SK-N-SH treated with all-trans-retinoic acid at 6 μM for 48 hours (cell line): ENCODE measurements around the gene PMS1.

Experiments used
- ARNTL ChIP-seq: fragments of 450-650 bp; formaldehyde crosslinking; IDR thresholded peaks from 2 replicates; pipeline ENCODE4 v1.5.0; 2020; ENCODE audit warnings: low read depth, mild to moderate bottlenecking, moderate library complexity, borderline replicate concordance
- BACH2 ChIP-seq: fragments of 250-450 bp; sonication (Bioruptor Pico); IDR thresholded peaks from 2 replicates; pipeline ENCODE4 v1.9.0; 2021; ENCODE audit warnings: mild to moderate bottlenecking, borderline replicate concordance
- CSDC2 ChIP-seq: fragments of 250-450 bp; sonication (Bioruptor Pico); IDR thresholded peaks from 2 replicates; pipeline ENCODE4 v1.5.0; 2020; ENCODE audit warnings: mild to moderate bottlenecking, moderate library complexity
- GLIS3 ChIP-seq: fragments of 250-450 bp; sonication (Bioruptor Pico); IDR thresholded peaks from 2 replicates; pipeline ENCODE4 v1.5.0; 2020; ENCODE audit warnings: mild to moderate bottlenecking, moderate library complexity
- PATZ1 ChIP-seq: fragments of 250-450 bp; sonication (Bioruptor Pico); IDR thresholded peaks from 2 replicates; pipeline ENCODE4 v1.8.0; 2020; ENCODE audit warnings: mild to moderate bottlenecking, moderate library complexity, borderline replicate concordance
- RARB ChIP-seq: fragments of 250-450 bp; sonication (Bioruptor Pico); IDR thresholded peaks from 2 replicates; pipeline ENCODE4 v1.8.0; 2021; ENCODE audit warnings: mild to moderate bottlenecking, moderate library complexity
- TCF4 ChIP-seq: fragments of 250-450 bp; sonication (Bioruptor Pico); IDR thresholded peaks from 2 replicates; pipeline ENCODE4 v1.8.0; 2021; ENCODE audit warnings: mild to moderate bottlenecking, moderate library complexity, borderline replicate concordance
- ZC3H10 ChIP-seq: fragments of 250-450 bp; sonication (Bioruptor Pico); IDR thresholded peaks from 2 replicates; pipeline ENCODE4 v1.5.1; 2021; ENCODE audit warnings: mild to moderate bottlenecking, moderate library complexity
- ZFP3 ChIP-seq: fragments of 250-450 bp; sonication (Bioruptor Pico); IDR thresholded peaks from 2 replicates; pipeline ENCODE4 v1.5.0; 2020; ENCODE audit warnings: mild to moderate bottlenecking, moderate library complexity

DNA sequence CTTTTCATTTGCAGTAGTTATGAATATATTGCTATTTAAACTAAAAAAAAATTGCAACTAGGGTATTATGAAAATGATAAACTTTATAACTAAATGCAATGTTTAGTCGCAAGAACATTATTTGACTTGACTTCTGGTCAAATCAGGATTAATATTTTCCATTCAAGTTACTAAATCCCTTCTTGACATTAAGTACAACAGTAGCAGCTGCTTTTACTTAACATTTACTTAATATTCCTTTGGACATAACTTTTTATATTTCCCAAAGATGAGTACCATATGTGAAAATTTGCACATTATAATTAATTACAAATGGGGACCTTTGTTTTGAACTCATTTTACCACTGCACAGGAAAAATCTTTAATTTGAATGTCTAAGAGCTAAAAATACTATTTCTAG is 74.0 kb downstream of the PMS1 start:
- TF ChIP-seq ZFP3 (CRISPR knock-in tag): no peak
- no peak for TF ChIP-seq PATZ1 (CRISPR knock-in tag)
- no peak for TF ChIP-seq RARB (CRISPR knock-in tag)
- TF ChIP-seq ARNTL (CRISPR knock-in tag): no peak
- TF ChIP-seq GLIS3: no peak
- TF ChIP-seq BACH2 (CRISPR knock-in tag): no peak
- no peak for TF ChIP-seq TCF4 (CRISPR knock-in tag)
- TF ChIP-seq ZC3H10 (CRISPR knock-in tag): no peak
- TF ChIP-seq CSDC2 (CRISPR knock-in tag): no peak
